ENCODE results near the gene RBBP7. TPM values are rescaled to one million over a fixed set of nuclear protein-coding genes. Genes with fewer than 3 reads are reported as not detected.

The RBBP7 gene
- total and polyA plus RNA-seq, 2 donors (not counting 1 experiment from before 2014, with no cell fraction given): 149 to 174 TPM

DNA sequence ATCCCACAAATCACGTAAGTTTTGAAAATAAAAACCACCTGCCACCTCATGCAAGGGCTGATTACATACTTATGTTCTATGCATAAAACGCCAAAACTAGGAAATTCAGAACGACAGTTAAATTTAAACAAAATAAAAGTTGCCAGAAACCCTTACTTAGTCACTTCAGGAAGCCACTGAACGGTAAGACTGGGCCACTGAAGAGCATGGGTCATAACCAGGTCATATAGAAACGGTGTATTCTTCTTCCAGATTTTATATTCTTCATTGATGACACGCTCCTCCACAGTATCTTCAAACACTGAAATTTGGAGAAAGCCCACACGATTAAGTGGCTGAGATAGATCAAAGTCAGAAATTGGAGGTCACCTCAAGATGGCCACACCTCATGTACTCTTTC lies 1.2 kb downstream of the RBBP7 start:
- Histone ChIP-seq H3K4me3 (replicated peaks in 1 of 4; ENCODE audit: control extremely low read depth in 1 of 4, insufficient read depth in 1 of 4, low read depth in 3 of 4, low read length in 4 of 4) (peak overlapping the region; percentile 63 to 81 (median 72)), H3K27ac (ENCODE audit: insufficient read depth, low read length) (peak overlapping the region; percentile 59), H3K4me1 (ENCODE audit: control insufficient read depth, extremely low read depth, insufficient read depth, low read length) (peaks cover 7% of the 10 kb centered on the region), H3K27me3 (ENCODE audit: control insufficient read depth, insufficient read depth, low read length) (no peaks in the 10 kb centered on the region), H3K36me3 (ENCODE audit: control insufficient read depth, insufficient read depth, low read length) (no peaks in the 10 kb centered on the region), H3K9ac (ENCODE audit: insufficient read depth, low read length) (no peak overlapping the region), H3K4me2 (ENCODE audit: extremely low read depth, insufficient read depth, low read length) (peak overlapping the region; percentile 53), H2AFZ (ENCODE audit: low read length) (no peak overlapping the region), H3K79me2 (ENCODE audit: control insufficient read depth, insufficient read depth, low read length) (peaks cover 48% of the 10 kb centered on the region), H3K9me3 (ENCODE audit: control insufficient read depth, insufficient read depth, low read depth, low read length) (no peaks in the 10 kb centered on the region), H4K20me1 (ENCODE audit: control insufficient read depth, extremely low read depth, insufficient read depth, low read length) (peaks cover 2% of the 10 kb centered on the region)
- no peak for DNase-seq (ENCODE audit: low read depth in 2 of 2)
- no peak for TF ChIP-seq EZH2 (IDR thresholded peaks at IDR 0.05; ENCODE audit: low read length, missing control alignments)
- TF ChIP-seq, protein P1, sequence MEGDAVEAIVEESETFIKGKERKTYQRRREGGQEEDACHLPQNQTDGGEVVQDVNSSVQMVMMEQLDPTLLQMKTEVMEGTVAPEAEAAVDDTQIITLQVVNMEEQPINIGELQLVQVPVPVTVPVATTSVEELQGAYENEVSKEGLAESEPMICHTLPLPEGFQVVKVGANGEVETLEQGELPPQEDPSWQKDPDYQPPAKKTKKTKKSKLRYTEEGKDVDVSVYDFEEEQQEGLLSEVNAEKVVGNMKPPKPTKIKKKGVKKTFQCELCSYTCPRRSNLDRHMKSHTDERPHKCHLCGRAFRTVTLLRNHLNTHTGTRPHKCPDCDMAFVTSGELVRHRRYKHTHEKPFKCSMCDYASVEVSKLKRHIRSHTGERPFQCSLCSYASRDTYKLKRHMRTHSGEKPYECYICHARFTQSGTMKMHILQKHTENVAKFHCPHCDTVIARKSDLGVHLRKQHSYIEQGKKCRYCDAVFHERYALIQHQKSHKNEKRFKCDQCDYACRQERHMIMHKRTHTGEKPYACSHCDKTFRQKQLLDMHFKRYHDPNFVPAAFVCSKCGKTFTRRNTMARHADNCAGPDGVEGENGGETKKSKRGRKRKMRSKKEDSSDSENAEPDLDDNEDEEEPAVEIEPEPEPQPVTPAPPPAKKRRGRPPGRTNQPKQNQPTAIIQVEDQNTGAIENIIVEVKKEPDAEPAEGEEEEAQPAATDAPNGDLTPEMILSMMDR (conservative IDR thresholded peaks at IDR 0.05 in 1 of 2, IDR thresholded peaks at IDR 0.05 in 1 of 2; ENCODE audit: low read depth in 1 of 2, low read length in 2 of 2): no peak

DNA sequence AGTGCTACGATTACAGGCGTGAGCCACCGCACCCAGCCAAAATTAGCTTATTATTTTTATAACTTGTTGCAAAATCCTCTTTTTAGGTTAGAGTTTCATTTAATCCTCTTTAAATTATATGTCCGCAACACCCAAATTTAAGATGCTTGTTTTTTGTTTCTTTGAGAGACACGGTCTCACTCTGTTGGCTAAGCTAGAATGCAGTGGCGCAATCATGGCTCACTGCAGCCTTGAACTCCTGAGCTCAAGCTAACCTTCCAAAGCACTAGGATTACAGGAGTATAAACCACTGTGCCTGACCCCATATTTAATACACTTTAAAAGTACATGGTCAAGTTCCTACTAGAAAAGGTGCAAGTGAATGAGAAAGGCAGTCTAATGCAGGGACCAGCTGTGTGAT lies 2.2 kb downstream of the RBBP7 start:
- Histone ChIP-seq H3K9me3 (ENCODE audit: control insufficient read depth, insufficient read depth, low read depth, low read length) (no peaks in the 10 kb centered on the region), H2AFZ (ENCODE audit: low read length) (no peak overlapping the region), H3K4me3 (replicated peaks in 1 of 4; ENCODE audit: control extremely low read depth in 1 of 4, insufficient read depth in 1 of 4, low read depth in 3 of 4, low read length in 4 of 4) (peak overlapping the region; percentile 6 to 81 (median 72)), H3K9ac (ENCODE audit: insufficient read depth, low read length) (no peak overlapping the region), H3K79me2 (ENCODE audit: control insufficient read depth, insufficient read depth, low read length) (peaks cover 57% of the 10 kb centered on the region), H3K4me1 (ENCODE audit: control insufficient read depth, extremely low read depth, insufficient read depth, low read length) (peaks cover 7% of the 10 kb centered on the region), H3K27ac (ENCODE audit: insufficient read depth, low read length) (no peak overlapping the region), H3K4me2 (ENCODE audit: extremely low read depth, insufficient read depth, low read length) (peak overlapping the region; percentile 53), H4K20me1 (ENCODE audit: control insufficient read depth, extremely low read depth, insufficient read depth, low read length) (peaks cover 2% of the 10 kb centered on the region), H3K27me3 (ENCODE audit: control insufficient read depth, insufficient read depth, low read length) (no peaks in the 10 kb centered on the region), H3K36me3 (ENCODE audit: control insufficient read depth, insufficient read depth, low read length) (no peaks in the 10 kb centered on the region)
- no peak for DNase-seq (ENCODE audit: low read depth in 2 of 2)
- no peak for TF ChIP-seq EZH2 (IDR thresholded peaks at IDR 0.05; ENCODE audit: low read length, missing control alignments)
- TF ChIP-seq, protein P1 (conservative IDR thresholded peaks at IDR 0.05 in 1 of 2, IDR thresholded peaks at IDR 0.05 in 1 of 2; ENCODE audit: low read depth in 1 of 2, low read length in 2 of 2): no peak

DNA sequence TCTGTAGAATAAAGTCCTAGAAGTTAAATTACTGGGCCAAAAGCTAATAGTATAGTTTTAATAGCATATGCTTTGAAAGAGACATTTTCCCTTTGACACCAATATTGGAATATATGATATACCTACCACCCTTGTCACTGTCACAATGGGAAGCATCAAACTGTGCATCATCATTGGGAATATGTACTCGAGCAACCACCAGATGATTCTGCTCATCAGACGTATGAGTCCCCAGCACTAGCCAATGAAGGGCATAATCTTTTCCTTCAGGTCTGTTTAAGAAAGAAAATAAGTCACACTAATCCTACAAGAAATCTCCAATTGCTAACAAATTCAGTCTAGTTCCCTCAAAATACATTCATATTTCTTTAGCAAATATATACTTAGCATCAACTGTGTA lies 7.3 kb downstream of the RBBP7 start:
- no peak for DNase-seq (ENCODE audit: low read depth in 2 of 2)
- H3K36me3 ChIP-seq (ENCODE audit: control insufficient read depth, insufficient read depth, low read length): peaks cover 4% of the 10 kb centered on the region
- no peak overlapping the region for H2AFZ ChIP-seq (ENCODE audit: low read length)
- H3K9ac ChIP-seq (ENCODE audit: insufficient read depth, low read length): no peak overlapping the region
- H4K20me1 ChIP-seq (ENCODE audit: control insufficient read depth, extremely low read depth, insufficient read depth, low read length): no peaks in the 10 kb centered on the region
- no peak overlapping the region for H3K4me2 ChIP-seq (ENCODE audit: extremely low read depth, insufficient read depth, low read length)
- no peak overlapping the region for H3K27ac ChIP-seq (ENCODE audit: insufficient read depth, low read length)
- no peak for TF ChIP-seq EZH2 (IDR thresholded peaks at IDR 0.05; ENCODE audit: low read length, missing control alignments)
- TF ChIP-seq, protein P1 (conservative IDR thresholded peaks at IDR 0.05 in 1 of 2, IDR thresholded peaks at IDR 0.05 in 1 of 2; ENCODE audit: low read depth in 1 of 2, low read length in 2 of 2): no peak
- H3K27me3 ChIP-seq (ENCODE audit: control insufficient read depth, insufficient read depth, low read length): no peaks in the 10 kb centered on the region
- no peak overlapping the region for H3K4me3 ChIP-seq (replicated peaks in 1 of 4; ENCODE audit: control extremely low read depth in 1 of 4, insufficient read depth in 1 of 4, low read depth in 3 of 4, low read length in 4 of 4)
- no peaks in the 10 kb centered on the region for H3K9me3 ChIP-seq (ENCODE audit: control insufficient read depth, insufficient read depth, low read depth, low read length)
- H3K79me2 ChIP-seq (ENCODE audit: control insufficient read depth, insufficient read depth, low read length): peaks cover 71% of the 10 kb centered on the region
- no peaks in the 10 kb centered on the region for H3K4me1 ChIP-seq (ENCODE audit: control insufficient read depth, extremely low read depth, insufficient read depth, low read length)

All from fibroblast of lung (primary cell).